HCT116 (cell line): ENCODE measurements around the gene SLC4A9. TPM values are rescaled to one million over a fixed set of nuclear protein-coding genes. Genes with fewer than 3 reads are reported as not detected.

ENCODE experiments used
- ATAC-seq: fragments of 200-7000 bp; cut with Tn5 transposase; 2 replicates; pipeline ENCODE4 v1.9.1; 2020; ENCODE audit warnings: mild to moderate bottlenecking, moderate library complexity
- BruUV-seq: library from RNA; stranded (reverse); fragments of 400-500 nt; replicated peaks from 2 replicates; lab custom pipeline; 2021; lab: Mats Ljungman, UMichigan
- CTCF ChIA-PET: fragments of 300-600 bp; sonication (Branson Sonifier 250); formaldehyde crosslinking; loops from one replicate; lab custom pipeline; 2021; ENCODE audit warnings: antibody characterized with exemption; lab: Charles Lee
- POLR2A ChIA-PET: fragments of 300-600, 350-600 bp; sonication (Branson Sonifier 250); formaldehyde crosslinking; loops from one replicate; lab custom pipeline; 2021; ENCODE audit warnings: antibody characterized with exemption; lab: Charles Lee
- RAD21 ChIA-PET, 2 experiments: fragments of 300-600 bp; sonication (Branson Sonifier 250); formaldehyde crosslinking; loops; one replicate each; lab custom pipeline; 2023; ENCODE audit warnings: low total read pairs in 2 of 2; ENCODE audit not compliant: uncharacterized antibody in 2 of 2, unreplicated experiment in 2 of 2, low non-redundant PET in 1 of 2; lab: Charles Lee
- DNase-seq: peaks from one replicate; pipeline ENCODE4 v3.0.0-alpha.2; 2010; ENCODE audit warnings: low read depth, low spot score
- H2AFZ ChIP-seq: fragments of 200-600 bp; shearing (Covaris generic), sonication (generic); 2 replicates; pipeline ENCODE4 v1.6.1; 2017; ENCODE audit warnings: low read depth, mixed run types, mixed read lengths, antibody characterized with exemption, low read length; ENCODE audit not compliant: poor library complexity, severe bottlenecking
- H3K27ac ChIP-seq: 2 replicates; pipeline ENCODE4 v1.5.1; 2012; ENCODE audit warnings: low read depth, low read length
- H3K27me3 ChIP-seq: fragments of 200-600 bp; sonication (generic); 2 replicates; pipeline ENCODE4 v1.6.1; 2016; ENCODE audit warnings: mixed run types, low read length, mixed read lengths; ENCODE audit not compliant: insufficient read depth
- H3K36me3 ChIP-seq, 2 experiments: fragments of 200-500 bp in 1 of 2; fragments of 200-600 bp in 1 of 2; sonication (Bioruptor generic) in 1 of 2; sonication (generic) in 1 of 2; 2 replicates each; pipeline versions ENCODE4 v1.5.1 to v1.6.1; 2014 to 2016; ENCODE audit warnings: low read length in 2 of 2, inconsistent platforms in 1 of 2, mixed read lengths in 1 of 2, mixed run types in 1 of 2; ENCODE audit not compliant: insufficient read depth in 2 of 2, control insufficient read depth in 1 of 2
- H3K4me1 ChIP-seq, 2 experiments: fragments of 200-600 bp in 1 of 2; sonication (generic) in 1 of 2; 2 replicates each; pipeline versions ENCODE4 v1.5.1 to v1.6.1; 2012 to 2017; ENCODE audit warnings: low read length in 2 of 2, inconsistent platforms in 1 of 2, mild to moderate bottlenecking in 1 of 2, mixed read lengths in 1 of 2, mixed run types in 1 of 2, moderate library complexity in 1 of 2; ENCODE audit not compliant: insufficient read depth in 2 of 2, control insufficient read depth in 1 of 2
- H3K4me2 ChIP-seq: fragments of 200-600 bp; sonication (generic); 2 replicates; pipeline ENCODE4 v1.6.1; 2017; ENCODE audit warnings: mixed run types, low read length, mixed read lengths
- H3K4me3 ChIP-seq, 2 experiments: fragments of 200-600 bp in 1 of 2; sonication (generic) in 1 of 2; replicated peaks in 1 of 2; 2 replicates each; pipeline ENCODE4 v1.5.1; 2011 to 2016; ENCODE audit warnings: low read length in 2 of 2, control low read depth in 1 of 2, low read depth in 1 of 2, mild to moderate bottlenecking in 1 of 2, mixed read lengths in 1 of 2, mixed run types in 1 of 2
- H3K79me2 ChIP-seq: fragments of 200-600 bp; sonication (generic); 2 replicates; pipeline ENCODE4 v1.6.1; 2017; ENCODE audit warnings: mild to moderate bottlenecking, mixed run types, low read length, moderate library complexity, mixed read lengths; ENCODE audit not compliant: insufficient read depth
- H3K9ac ChIP-seq: fragments of 200-600 bp; sonication (generic); 2 replicates; pipeline ENCODE4 v1.6.1; 2016; ENCODE audit warnings: low read length, mixed read lengths
- H3K9me2 ChIP-seq: fragments of 200-600 bp; sonication (generic), shearing (Covaris generic); 2 replicates; pipeline ENCODE4 v1.6.1; 2017; ENCODE audit warnings: mixed run types, mild to moderate bottlenecking, moderate library complexity; ENCODE audit not compliant: insufficient read depth
- H3K9me3 ChIP-seq, 2 experiments: fragments of 200-500 bp in 1 of 2; fragments of 200-600 bp in 1 of 2; sonication (Bioruptor generic) in 1 of 2; sonication (generic) in 1 of 2; 2 replicates each; pipeline ENCODE4 v1.6.1; 2014 to 2017; ENCODE audit warnings: low read length in 2 of 2, mixed read lengths in 2 of 2, inconsistent platforms in 1 of 2, low read depth in 1 of 2, mild to moderate bottlenecking in 1 of 2, mixed run types in 1 of 2, moderate library complexity in 1 of 2; ENCODE audit not compliant: control insufficient read depth in 1 of 2, insufficient read depth in 1 of 2
- H4K20me1 ChIP-seq: fragments of 200-600 bp; sonication (generic), shearing (Covaris generic); 2 replicates; pipeline ENCODE4 v1.6.1; 2017; ENCODE audit warnings: mixed run types, mild to moderate bottlenecking, moderate library complexity; ENCODE audit not compliant: insufficient read depth
- EGR1 ChIP-seq: IDR thresholded peaks from 2 replicates; pipeline ENCODE4 v1.6.1; 2012; ENCODE audit warnings: low read depth
- EZH2 ChIP-seq: fragments of 200-600 bp; sonication (generic); IDR thresholded peaks from 2 replicates; pipeline ENCODE4 v1.6.1; 2017; ENCODE audit warnings: antibody characterized with exemption, mixed run types
- EZH2phosphoT487 ChIP-seq: fragments of 200-600 bp; IDR thresholded peaks from 2 replicates; pipeline ENCODE4 v1.6.1; 2018; ENCODE audit warnings: antibody characterized with exemption, borderline replicate concordance
- FOSL1 ChIP-seq: IDR thresholded peaks from 2 replicates; pipeline ENCODE4 v1.6.1; 2012; ENCODE audit warnings: low read depth
- POLR2AphosphoS5 ChIP-seq: IDR thresholded peaks from 2 replicates; pipeline ENCODE4 v1.6.1; 2011; ENCODE audit warnings: mild to moderate bottlenecking, low read depth, low read length, moderate library complexity
- RAD21 ChIP-seq: IDR thresholded peaks from 2 replicates; pipeline ENCODE4 v1.6.1; 2012; ENCODE audit warnings: low read depth, mild to moderate bottlenecking
- SIN3A ChIP-seq: IDR thresholded peaks from 2 replicates; pipeline ENCODE4 v1.6.1; 2012; ENCODE audit warnings: low read depth
- SP1 ChIP-seq: IDR thresholded peaks from 2 replicates; pipeline ENCODE4 v1.6.1; 2012; ENCODE audit warnings: low read depth
- TCF7L2 ChIP-seq: IDR thresholded peaks from 2 replicates; pipeline ENCODE4 v1.7.0; 2011; ENCODE audit warnings: borderline replicate concordance, inconsistent platforms; ENCODE audit not compliant: insufficient read depth, insufficient read length; ENCODE audit errors: extremely low read depth
- ZFX ChIP-seq: fragments of 450-650 bp; IDR thresholded peaks from 2 replicates; pipeline ENCODE4 v1.6.1; 2017
- ZNF274 ChIP-seq: fragments of 200-500 bp; sonication (Bioruptor generic); IDR thresholded peaks from 2 replicates; pipeline ENCODE4 v1.6.1; 2014; ENCODE audit warnings: mild to moderate bottlenecking, low read depth, low read length, inconsistent platforms
- intact Hi-C: fragments of 100-400 bp; cut with micrococcal nuclease; formaldehyde crosslinking; loops from 2 replicates; pipeline ENCODE4 v1.10.0; 2022
- total RNA-seq: library from RNA; stranded (reverse); gene quantifications from one replicate; pipeline ENCODE4 v1.2.1, GENCODE V29; 2021; ENCODE audit not compliant: unreplicated experiment
- TF ChIP-seq, protein P1 (sequence below), 3 experiments: fragments of 200-600 bp in 1 of 3; sonication (generic) in 1 of 3; IDR thresholded peaks in 2 of 3; conservative IDR thresholded peaks in 1 of 3; 2 replicates each; pipeline ENCODE4 v1.5.1; 2012 to 2017; ENCODE audit warnings: low read depth in 2 of 3, low read length in 2 of 3, antibody characterized with exemption in 1 of 3, borderline replicate concordance in 1 of 3, control low read depth in 1 of 3, mild to moderate bottlenecking in 1 of 3, mixed read lengths in 1 of 3, mixed run types in 1 of 3, moderate library complexity in 1 of 3; ENCODE audit not compliant: insufficient read depth in 1 of 3
- TF ChIP-seq, protein P2 (sequence below): IDR thresholded peaks from 2 replicates; pipeline ENCODE4 v1.6.1; 2012; ENCODE audit warnings: low read depth
- TF ChIP-seq, protein P3 (sequence below): IDR thresholded peaks from 2 replicates; pipeline ENCODE4 v1.6.1; 2011; ENCODE audit warnings: mild to moderate bottlenecking, low read length, moderate library complexity; ENCODE audit not compliant: insufficient replicate concordance; ENCODE audit errors: extremely low read depth

SLC4A9 gene
- total RNA-seq, 1 experiment from 2014 or later = 0.49 TPM

DNA sequence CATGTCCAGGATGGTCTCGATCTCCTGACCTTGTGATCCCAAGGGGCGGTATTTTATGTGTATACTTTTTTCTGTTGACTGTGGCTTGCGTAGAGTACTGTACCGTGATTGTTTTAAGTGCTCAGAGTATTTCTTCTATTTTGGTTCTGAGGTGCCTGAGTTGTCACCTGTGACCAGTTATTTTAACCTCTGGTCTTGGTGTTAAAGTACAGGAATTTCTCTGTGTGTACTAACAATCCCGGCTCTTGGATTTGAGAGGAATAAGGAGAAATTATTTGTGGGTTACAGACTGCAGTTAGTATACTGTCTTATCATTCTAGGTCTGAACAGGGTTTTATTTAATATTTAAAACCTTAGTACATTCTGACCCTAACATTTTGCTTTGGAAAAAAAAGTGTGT lies 43.6 kb downstream of the SLC4A9 start:
- peaks cover 17 to 24% of the 10 kb centered on the region in 2 experiments for H3K4me1 ChIP-seq
- peak overlapping the region; percentile 98 for H3K4me2 ChIP-seq
- CTCF ChIA-PET = no interaction called here
- no peaks in the 10 kb centered on the region for H3K9me3 ChIP-seq
- no peak overlapping the region for H3K27ac ChIP-seq
- DNase-seq = no peak
- H2AFZ ChIP-seq = no peak overlapping the region
- no peaks in the 10 kb centered on the region for H3K9me2 ChIP-seq
- peaks cover 83% of the 10 kb centered on the region for H3K79me2 ChIP-seq
- intact Hi-C loops = no loop called here
- TF ChIP-seq POLR2AphosphoS5 = no peak
- TF ChIP-seq SP1 = no peak
- no peak for TF ChIP-seq EZH2
- TF ChIP-seq ZNF274 = no peak
- TF ChIP-seq, protein P1, sequence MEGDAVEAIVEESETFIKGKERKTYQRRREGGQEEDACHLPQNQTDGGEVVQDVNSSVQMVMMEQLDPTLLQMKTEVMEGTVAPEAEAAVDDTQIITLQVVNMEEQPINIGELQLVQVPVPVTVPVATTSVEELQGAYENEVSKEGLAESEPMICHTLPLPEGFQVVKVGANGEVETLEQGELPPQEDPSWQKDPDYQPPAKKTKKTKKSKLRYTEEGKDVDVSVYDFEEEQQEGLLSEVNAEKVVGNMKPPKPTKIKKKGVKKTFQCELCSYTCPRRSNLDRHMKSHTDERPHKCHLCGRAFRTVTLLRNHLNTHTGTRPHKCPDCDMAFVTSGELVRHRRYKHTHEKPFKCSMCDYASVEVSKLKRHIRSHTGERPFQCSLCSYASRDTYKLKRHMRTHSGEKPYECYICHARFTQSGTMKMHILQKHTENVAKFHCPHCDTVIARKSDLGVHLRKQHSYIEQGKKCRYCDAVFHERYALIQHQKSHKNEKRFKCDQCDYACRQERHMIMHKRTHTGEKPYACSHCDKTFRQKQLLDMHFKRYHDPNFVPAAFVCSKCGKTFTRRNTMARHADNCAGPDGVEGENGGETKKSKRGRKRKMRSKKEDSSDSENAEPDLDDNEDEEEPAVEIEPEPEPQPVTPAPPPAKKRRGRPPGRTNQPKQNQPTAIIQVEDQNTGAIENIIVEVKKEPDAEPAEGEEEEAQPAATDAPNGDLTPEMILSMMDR (IDR thresholded peaks at IDR 0.05 in 2 of 3, conservative IDR thresholded peaks at IDR 0.05 in 1 of 3; ENCODE audit: borderline replicate concordance in 1 of 3, insufficient read depth in 1 of 3, low read depth in 2 of 3, low read length in 2 of 3) = no peak
- TF ChIP-seq, protein P2, sequence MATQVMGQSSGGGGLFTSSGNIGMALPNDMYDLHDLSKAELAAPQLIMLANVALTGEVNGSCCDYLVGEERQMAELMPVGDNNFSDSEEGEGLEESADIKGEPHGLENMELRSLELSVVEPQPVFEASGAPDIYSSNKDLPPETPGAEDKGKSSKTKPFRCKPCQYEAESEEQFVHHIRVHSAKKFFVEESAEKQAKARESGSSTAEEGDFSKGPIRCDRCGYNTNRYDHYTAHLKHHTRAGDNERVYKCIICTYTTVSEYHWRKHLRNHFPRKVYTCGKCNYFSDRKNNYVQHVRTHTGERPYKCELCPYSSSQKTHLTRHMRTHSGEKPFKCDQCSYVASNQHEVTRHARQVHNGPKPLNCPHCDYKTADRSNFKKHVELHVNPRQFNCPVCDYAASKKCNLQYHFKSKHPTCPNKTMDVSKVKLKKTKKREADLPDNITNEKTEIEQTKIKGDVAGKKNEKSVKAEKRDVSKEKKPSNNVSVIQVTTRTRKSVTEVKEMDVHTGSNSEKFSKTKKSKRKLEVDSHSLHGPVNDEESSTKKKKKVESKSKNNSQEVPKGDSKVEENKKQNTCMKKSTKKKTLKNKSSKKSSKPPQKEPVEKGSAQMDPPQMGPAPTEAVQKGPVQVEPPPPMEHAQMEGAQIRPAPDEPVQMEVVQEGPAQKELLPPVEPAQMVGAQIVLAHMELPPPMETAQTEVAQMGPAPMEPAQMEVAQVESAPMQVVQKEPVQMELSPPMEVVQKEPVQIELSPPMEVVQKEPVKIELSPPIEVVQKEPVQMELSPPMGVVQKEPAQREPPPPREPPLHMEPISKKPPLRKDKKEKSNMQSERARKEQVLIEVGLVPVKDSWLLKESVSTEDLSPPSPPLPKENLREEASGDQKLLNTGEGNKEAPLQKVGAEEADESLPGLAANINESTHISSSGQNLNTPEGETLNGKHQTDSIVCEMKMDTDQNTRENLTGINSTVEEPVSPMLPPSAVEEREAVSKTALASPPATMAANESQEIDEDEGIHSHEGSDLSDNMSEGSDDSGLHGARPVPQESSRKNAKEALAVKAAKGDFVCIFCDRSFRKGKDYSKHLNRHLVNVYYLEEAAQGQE = no peak
- TF ChIP-seq TCF7L2 = no peak
- no peak for TF ChIP-seq RAD21
- no peak for TF ChIP-seq FOSL1
- no peak for TF ChIP-seq EZH2phosphoT487
- TF ChIP-seq, protein P3, sequence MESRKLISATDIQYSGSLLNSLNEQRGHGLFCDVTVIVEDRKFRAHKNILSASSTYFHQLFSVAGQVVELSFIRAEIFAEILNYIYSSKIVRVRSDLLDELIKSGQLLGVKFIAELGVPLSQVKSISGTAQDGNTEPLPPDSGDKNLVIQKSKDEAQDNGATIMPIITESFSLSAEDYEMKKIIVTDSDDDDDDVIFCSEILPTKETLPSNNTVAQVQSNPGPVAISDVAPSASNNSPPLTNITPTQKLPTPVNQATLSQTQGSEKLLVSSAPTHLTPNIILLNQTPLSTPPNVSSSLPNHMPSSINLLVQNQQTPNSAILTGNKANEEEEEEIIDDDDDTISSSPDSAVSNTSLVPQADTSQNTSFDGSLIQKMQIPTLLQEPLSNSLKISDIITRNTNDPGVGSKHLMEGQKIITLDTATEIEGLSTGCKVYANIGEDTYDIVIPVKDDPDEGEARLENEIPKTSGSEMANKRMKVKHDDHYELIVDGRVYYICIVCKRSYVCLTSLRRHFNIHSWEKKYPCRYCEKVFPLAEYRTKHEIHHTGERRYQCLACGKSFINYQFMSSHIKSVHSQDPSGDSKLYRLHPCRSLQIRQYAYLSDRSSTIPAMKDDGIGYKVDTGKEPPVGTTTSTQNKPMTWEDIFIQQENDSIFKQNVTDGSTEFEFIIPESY = no peak
- TF ChIP-seq SIN3A = no peak
- no peak for TF ChIP-seq EGR1
- no peak for TF ChIP-seq ZFX
- no peaks in the 10 kb centered on the region for H3K36me3 ChIP-seq
- H3K4me3 ChIP-seq = no peak overlapping the region
- BruUV-seq = no TSS peak
- POLR2A ChIA-PET = no interaction called here
- H4K20me1 ChIP-seq = peaks cover 18% of the 10 kb centered on the region; the same call in 1 of the 2 replicates
- RAD21 ChIA-PET = no interaction called here
- no peak for ATAC-seq
- no peak overlapping the region for H3K9ac ChIP-seq
- no peaks in the 10 kb centered on the region for H3K27me3 ChIP-seq
